Measurements from ENCODE around the gene MUTYH. TPM values are rescaled to one million over a fixed set of nuclear protein-coding genes. Genes with fewer than 3 reads are reported as not detected.

MUTYH gene
- total RNA-seq, 1 donor from 2014 or later = 9.4 TPM

Other genes with a start within 250 kb of the MUTYH start
- gene ZSWIM5, start 133.8 kb downstream of the MUTYH start, total RNA-seq = 0.35 and 0.75 TPM in 2 replicates
- gene HPDL, start 13.5 kb downstream of the MUTYH start, total RNA-seq = 0.30 and 0.52 TPM in 2 replicates
- 10.4 and 13.5 TPM in 2 replicates for gene TOE1, start 270 bp downstream of the MUTYH start, total RNA-seq
- 1.0 and 1.6 TPM in 2 replicates for gene TESK2, start 150.7 kb upstream of the MUTYH start, total RNA-seq
- 0.50 TPM in 1 of 2 replicates, not detected in the other for gene CCDC163, start 159.6 kb upstream of the MUTYH start, total RNA-seq
- gene MMACHC, start 159.9 kb upstream of the MUTYH start, total RNA-seq = 0.87 and 2.5 TPM in 2 replicates
- gene PRDX1, start 181.4 kb upstream of the MUTYH start, total RNA-seq = 649 and 1,374 TPM in 2 replicates
- gene AKR1A1, start 210.4 kb upstream of the MUTYH start, total RNA-seq = 101 and 183 TPM in 2 replicates
- gene NASP, start 243.6 kb upstream of the MUTYH start, total RNA-seq = 31.4 and 46.4 TPM in 2 replicates

Data from renal cortical epithelial cell (primary cell).